HCT116 (cell line): Measurements from ENCODE around the gene MMP23B.

Experiments used
- CTCF ChIP-seq, 3 experiments: fragments of 200-600 bp in 1 of 3; sonication (generic) in 1 of 3; IDR thresholded peaks in 2 of 3; conservative IDR thresholded peaks in 1 of 3; 2 replicates each; pipeline ENCODE4 v1.5.1; 2012 to 2017; ENCODE audit warnings: low read depth in 2 of 3, low read length in 2 of 3, antibody characterized with exemption in 1 of 3, borderline replicate concordance in 1 of 3, control low read depth in 1 of 3, mild to moderate bottlenecking in 1 of 3, mixed read lengths in 1 of 3, mixed run types in 1 of 3, moderate library complexity in 1 of 3; ENCODE audit not compliant: insufficient read depth in 1 of 3
- ZNF274 ChIP-seq: fragments of 200-500 bp; sonication (Bioruptor generic); IDR thresholded peaks from 2 replicates; pipeline ENCODE4 v1.6.1; 2014; ENCODE audit warnings: mild to moderate bottlenecking, low read depth, low read length, inconsistent platforms

GRCh38 chr1:1629430-1630190 is 2.4 kb upstream of the MMP23B start:
- no peak for TF ChIP-seq ZNF274
- no peak for TF ChIP-seq CTCF (IDR thresholded peaks at IDR 0.05 in 2 of 3, conservative IDR thresholded peaks at IDR 0.05 in 1 of 3; ENCODE audit: borderline replicate concordance in 1 of 3, insufficient read depth in 1 of 3, low read depth in 2 of 3, low read length in 2 of 3)
